Stimulated activated CD4-positive, alpha-beta T cell treated with anti-CD3 and anti-CD28 coated beads, TNF-alpha, amount 100 ng/mL, for 1 hour (primary cell): Measurements from ENCODE around the gene STRADB.
"Not testable (repeated sequence)": the region's sequence is repeated elsewhere in the genome, so short reads cannot be mapped to it uniquely, and the experiment has no call there.

Experiments
- DNase-seq, 3 donors: peaks; one replicate each; pipeline ENCODE4 v3.0.0-alpha.2; 2020; ENCODE audit warnings: low read depth in 3 of 3, low spot score in 1 of 3

STRADB gene, protein sequence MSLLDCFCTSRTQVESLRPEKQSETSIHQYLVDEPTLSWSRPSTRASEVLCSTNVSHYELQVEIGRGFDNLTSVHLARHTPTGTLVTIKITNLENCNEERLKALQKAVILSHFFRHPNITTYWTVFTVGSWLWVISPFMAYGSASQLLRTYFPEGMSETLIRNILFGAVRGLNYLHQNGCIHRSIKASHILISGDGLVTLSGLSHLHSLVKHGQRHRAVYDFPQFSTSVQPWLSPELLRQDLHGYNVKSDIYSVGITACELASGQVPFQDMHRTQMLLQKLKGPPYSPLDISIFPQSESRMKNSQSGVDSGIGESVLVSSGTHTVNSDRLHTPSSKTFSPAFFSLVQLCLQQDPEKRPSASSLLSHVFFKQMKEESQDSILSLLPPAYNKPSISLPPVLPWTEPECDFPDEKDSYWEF

DNA sequence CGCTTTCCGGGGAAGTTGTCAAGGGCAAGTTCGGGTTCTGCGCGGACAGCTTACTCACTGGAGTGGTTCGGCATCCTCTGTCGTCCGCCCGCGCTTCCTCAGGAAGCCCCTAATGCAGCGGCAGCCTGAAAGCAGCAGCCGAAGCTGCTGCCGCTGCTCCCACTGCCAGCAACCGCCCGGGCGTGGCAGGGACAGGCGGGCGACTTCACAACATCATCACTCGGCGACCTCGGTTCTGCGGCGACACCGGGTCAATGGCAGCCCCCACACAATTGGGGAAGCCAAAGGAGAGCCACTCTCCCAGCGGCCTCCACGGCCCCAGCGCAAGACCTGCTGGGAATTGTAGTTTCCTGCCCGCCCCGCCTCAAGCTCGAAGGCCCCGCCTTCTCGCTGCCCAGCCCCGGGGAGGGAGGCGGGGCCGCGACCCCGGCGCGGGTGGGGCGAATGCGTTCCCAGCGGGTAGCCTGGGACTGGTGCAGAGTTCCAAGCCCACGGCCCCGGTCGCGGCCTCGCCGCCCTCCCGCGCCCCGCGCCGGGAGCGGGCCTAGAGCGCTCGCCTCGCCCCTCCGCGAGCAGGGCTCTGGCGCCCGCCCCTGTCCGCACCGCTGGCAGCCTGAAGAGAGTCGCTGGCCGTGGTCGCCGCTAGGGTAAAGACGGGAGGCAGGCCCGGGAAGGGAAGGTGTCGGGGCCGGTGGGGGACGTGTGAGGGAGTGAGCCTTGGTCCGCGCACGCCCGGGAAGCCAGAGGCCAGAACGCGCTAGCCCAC lies at the start of gene STRADB, which contains the start of gene TRAK2:
TSS of gene STRADB (plus strand) at position 449 of the 766 bp plus-strand sequence. CDS start 3,101 bp downstream, outside the sequence.
TSS of gene TRAK2 (minus strand) at position 167 of the 766 bp plus-strand sequence. CDS start 30,951 bp downstream, outside the sequence.
- peak; percentile 84 to 88 (median 86) for DNase-seq

DNA sequence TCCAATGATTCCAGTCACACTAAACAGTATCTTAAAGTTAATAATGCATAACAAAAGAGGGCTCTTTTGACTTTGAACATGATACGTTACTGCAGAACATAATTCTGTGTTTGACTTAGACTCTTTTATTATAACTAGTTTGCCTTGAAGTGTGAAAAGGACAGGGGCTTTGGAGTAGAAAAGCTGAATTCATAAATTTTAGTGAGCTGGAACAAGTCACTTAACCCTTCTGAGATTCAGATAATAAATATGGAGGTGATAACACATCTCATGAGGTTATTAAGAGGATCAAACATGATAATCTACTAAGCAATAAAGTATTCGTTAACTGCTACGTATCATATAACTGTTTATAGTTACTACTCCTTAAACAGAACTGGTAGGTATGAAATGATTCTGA lies 49.7 kb upstream of the STRADB start:
- DNase-seq, result no peak

DNA sequence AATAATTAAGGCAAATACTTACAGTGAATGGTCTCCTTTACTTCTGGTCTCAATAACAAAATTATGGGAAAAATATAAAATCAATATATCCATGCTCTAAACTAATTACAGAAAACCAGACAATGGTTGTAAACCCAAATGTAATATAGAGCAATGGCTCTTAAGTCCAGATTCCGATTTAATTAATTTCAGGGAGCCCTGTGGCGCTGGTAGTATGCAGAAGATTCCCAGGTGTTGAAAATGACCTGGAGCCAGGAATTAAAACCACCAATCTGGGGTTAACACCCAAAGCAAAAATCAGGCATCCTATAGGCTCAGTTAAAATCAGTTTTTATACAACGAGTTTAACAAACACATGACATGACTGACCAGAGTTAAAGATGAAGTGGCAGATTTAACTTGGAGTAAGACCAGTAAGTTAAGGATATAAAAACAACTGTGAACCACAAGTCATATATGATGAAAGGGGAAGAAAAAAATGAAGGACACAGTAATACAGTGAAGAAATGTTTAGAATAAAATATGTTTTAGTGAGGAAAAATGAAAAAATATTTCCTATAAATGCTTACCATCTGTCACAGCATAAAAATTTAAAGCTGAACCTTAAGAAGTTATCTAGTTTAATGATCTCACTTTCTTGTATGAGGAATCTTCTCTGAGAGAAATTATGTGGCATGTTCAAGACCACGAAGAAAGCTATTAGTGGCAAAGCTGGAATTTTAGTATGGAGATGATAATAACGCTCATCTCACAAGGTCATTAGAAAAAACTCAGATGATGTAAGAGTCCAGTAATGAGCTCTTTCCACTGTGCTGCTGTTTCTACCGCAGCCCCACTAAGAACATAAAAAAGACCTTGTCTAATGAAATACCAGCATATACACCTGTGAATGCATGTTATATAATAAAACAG lies 48.6 kb upstream of the STRADB start:
- no peak for DNase-seq

DNA sequence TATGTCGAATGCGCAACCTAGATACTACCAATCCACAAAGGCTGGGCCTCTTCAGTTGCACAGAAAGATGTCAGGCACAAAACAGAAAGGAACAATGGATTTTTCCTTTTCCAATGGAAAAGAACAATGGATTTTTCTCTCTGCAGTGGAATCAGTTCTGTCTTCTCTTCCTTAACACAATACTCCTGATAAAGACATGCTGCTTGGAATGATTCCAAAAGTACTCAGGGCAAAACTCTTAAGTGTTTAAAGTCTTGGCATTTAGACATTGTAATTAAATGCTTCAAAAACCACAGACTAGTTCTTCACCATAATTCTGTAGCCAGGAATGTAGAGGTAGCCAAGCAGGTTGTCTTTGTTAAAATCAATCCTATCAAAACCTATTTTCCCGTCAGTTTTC lies 47.7 kb upstream of the STRADB start:
- DNase-seq, result no peak

DNA sequence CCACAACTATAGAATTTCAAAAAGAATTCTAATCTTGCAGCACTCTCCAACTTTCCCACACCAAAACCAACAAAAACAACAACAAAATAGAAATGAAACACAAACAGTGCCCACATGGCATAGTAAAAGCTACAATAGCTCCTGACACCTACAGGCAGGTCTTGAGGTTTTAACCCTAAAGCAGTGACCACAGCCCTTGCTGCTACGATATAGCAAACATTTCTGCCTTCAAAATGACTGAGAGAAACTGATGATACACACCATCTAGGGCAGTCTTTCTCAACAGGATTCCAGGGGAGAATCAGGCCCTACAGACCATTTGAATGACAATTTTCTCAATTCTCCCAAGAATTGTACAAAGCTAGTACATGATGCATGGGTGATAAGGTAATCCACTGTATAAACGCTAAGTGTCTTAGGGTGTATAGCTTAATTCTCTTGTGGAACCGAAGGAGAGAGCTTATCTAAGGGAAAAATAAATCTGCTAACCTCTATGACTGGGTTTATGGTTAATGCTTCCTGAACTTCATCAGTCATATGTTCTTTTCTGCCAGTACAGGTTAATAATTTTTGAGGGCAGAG lies 46.8 kb upstream of the STRADB start:
- no peak for DNase-seq

DNA sequence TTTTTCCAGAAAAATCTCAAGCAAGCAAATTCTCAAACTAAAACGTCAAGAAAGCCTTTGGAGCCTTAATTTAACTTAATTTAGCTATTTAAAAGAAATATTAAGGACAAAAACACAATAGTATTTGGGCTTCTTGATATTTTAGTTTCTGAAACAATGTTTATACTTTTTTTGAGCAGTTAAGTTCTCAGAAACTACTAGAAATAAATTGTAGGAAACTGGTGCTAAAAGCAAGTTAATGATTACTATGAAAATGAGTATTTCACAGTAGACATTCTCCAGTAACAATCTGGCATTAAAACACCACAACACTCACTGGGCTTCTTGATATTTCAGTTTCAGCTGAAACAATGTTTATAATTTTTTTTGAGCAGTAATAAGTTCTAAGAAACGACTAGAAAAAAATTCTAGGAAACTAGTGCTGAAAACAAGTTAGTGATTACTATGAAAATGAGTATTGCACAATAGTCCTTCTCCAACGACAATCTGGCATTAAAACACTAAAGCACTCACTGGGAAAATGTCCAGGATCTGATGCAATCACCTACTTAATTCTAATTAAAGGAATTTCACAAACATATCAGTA lies 45.4 kb upstream of the STRADB start:
- DNase-seq, result no peak

DNA sequence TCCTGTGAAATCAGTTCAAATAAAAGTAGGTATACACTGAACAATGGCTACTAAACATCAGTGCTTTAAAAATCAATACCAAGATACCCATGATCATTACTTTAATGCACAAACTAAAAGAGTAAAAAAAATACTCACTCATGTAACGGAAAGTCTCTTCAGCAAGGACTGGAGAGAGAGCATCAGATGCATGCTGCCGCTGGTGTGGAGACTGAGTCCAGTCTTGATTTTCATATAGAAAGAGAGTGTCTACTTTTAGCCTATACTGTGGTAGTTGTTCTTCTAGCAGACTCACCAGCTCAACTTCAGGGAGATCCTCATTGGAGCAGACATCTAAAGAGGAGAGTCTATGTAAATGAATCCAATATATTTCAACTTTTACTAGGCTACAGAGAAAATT lies 44.3 kb upstream of the STRADB start:
- DNase-seq, result no peak

DNA sequence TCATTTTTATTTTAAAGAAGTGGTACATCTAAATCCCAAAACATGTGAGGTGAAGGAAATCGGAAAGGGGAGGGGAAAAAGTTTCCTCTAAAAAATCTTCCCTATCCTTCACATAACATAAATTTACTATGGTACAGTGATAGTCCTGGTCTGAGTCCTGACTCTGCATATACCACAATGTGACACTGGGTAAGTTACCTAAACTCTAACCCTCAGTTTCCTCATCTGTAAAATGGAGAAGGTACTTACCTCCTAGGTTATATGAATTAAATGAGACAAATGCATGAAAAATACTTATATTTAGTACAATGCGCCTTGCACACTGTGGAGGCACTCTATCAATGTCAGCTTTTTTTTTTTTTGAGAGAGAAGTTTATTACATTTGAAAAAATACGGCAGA lies 42.6 kb upstream of the STRADB start:
- no peak for DNase-seq

DNA sequence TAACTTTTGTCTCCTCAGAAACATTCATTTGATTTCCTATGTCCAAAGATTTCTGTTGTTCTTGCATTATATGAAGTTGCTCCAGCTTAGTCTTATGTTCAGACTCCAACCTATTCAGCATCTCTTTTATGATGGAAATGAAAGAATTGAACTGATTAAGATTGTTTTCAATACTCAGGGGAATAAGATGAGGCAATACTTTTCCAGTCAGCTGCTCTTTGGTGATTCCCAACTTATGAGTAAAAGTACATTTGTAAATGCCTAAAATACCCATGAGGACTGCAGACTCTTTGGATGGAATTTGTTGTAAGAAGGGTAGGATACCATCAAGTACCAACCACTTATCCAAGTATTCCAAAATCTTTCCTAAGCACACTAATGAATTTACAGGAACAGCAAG lies 40.1 kb upstream of the STRADB start:
- DNase-seq, result no peak

DNA sequence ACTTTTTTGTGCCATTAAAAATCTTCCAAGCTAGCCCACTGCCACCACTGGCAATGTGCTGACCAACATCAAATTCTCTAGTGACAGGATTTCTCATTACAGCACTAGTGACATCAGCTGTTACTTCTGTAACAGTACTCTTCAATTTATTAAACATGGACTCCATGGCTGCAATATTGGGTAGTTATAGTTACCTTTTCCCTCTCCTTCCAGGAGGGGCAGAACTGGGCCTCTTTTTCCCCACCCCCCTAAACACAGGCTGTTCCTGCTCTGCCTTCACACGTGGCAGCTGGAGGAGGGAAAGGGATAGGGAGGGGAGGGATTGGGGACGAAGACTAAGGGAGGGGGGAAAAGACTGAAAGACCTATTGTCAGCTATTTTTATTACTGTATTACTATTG lies 38.4 kb upstream of the STRADB start:
- no peak for DNase-seq

DNA sequence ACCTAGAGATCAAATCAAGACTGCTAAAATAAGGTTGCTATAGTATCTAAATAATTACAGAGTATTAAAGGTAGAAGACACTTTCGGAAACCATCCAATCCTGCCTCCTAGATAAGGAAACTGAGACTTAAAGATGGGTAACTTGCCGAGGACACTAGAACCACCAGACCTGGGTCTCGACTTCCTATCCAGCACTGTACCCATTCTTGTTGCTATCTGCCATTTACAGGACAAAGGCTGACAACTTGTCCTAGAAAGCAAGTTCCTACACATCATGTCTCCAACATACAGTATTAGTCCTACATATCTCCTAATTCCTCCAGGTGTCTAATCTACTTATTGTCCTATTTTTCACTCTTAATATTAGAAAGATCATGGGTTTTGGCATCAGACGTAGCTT lies 38.0 kb upstream of the STRADB start:
- DNase-seq, result no peak

DNA sequence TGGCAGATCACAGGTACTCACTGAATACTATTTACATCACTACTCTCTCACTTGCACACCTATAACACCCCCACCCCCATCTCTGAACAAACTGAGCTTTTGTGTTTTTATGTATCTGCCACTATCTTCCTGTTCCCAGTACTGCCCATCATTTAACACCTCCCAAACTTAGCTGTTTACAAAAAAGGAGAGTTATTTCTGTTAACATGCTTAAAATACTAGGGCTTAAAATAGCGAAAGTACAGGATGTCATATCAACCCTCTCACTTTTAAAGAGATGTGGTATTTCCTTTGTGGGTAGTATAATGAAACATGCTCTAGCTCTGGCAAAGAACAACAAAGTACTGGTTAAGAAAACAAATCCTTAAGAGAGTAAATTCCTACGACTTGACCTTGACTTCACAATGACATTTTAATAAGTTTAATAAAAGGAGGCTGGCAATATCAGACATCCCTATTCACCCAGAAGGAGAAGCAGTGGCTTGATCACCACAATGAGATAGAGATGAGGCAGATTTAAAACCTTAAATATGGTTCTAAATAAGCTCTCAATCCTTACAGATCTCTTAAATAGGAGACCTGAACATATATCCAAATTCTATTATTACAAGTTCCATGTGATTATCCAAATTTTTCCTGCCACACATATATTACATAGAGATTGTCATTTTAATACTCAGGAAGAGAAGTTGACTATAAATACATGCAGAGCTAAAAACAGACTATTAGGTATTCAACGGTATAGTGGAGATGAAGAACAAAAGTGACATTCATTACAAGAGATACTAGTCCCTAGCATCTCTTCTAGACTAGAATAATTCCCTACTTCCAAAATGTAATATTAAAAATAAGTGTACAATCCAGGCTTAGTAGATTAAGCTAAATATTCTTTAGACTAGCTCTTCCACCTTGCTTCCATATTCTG lies 37.2 kb upstream of the STRADB start:
- DNase-seq, result no peak

DNA sequence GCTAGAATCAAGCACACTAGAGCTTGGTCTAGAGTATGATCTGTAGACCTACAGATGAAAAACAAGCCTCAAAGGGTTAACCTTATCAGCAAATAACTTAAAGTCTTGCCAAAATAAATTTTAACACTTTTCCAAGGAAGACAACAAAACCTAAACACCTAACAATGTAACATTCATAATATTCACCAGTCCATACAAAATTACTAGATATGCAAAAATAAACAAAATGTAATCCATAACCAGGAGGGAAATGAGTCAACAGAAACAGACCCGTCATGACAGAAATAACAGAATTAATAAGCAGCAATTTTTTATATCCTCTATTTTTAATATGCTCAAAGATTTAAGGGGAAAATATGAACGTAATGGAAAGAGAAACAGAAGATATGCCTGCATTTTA lies 36.4 kb upstream of the STRADB start:
- DNase-seq, result no peak

DNA sequence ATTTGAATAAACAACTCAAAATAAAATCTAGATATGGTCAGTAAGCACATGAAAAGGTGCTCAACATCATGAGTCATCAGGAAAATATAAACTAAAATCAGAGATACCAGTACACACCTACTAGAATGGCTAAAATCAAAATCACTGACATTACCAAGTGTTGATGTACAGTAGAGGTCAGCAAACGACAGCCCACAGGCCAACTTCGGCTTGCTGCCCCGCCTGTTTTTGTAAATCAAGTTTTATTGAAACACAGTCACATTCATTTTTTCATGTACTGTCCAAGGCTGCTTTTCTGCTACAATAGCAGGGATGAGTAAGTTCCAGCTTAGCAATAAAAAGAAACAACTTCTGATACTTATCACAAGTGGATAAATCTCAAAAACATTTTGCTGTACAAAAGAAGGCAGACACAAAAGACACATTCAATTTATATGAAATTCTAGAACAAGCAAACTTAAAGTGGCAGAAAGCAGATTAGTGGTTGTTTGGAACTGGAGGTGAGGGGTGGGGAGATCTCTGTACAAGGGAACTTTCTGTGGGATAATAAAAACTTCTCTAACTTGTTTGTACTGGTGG lies 32.4 kb upstream of the STRADB start:
- DNase-seq, result no peak

DNA sequence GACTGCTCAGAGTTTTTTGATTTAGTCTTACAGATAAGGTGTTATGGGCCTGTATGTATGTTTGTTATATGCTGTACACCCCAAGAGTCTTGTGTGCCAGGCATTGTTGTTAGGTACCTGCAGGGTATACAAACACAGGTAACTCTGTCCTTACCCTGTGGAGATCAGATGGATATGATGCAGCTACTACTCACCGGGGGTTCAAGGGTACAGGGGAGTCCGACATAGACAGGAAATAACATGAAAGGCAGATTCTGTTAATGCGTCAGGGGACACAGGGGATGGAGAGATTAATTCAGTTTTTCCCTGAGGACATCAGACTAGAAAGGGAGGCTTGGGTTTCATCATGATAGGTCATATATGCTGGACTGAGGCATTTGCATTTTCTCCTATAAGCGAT lies 31.6 kb upstream of the STRADB start:
- DNase-seq, result no peak

DNA sequence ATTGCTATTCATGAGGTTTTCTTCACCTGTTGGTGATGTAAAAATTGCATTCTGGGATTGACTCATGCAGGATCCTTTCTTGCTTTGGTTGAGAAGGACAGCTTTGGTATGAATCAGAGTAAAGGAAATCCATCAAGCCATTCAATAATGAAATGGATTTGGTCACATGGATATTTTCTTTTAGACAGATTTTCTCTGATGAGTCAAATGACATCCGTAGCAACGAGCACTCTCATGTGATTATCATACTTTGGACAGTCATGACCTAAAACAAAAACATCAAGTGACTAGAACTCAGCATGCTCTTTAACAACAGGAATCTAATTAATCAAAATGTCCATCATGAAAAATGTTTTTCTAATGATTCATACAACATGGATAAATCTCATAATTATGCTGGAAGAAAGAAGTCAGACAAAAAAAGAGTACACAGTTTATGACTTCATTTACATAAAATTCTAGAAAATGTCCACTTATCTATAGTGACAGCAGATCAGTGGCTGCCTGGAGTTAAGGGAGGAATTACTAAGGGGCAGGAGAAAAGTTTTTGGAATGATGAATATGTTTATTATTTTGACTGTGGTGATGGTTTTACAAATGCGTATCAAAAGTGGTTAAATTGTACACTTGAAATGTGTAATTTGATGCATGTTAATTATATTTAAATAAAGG lies 31.0 kb upstream of the STRADB start:
- no peak for DNase-seq

DNA sequence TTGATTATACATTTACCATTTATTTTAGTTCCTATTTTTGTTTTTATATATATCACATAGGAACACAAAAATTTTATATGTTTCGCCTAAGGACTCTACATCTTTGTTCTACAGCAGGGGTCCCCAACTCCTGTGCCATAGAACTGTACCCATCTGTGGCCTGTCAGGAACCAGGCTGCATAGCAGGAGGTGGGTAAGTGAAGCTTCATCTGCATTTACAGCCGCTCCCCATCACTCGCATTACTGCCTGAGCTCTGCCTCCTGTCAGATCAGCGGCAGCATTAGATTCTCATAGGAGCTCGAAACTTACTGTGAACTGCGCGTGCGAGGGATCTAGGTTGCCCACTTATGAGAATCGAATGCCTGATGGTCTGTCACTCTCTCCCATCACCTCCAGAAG lies 25.6 kb upstream of the STRADB start:
- no peak for DNase-seq

DNA sequence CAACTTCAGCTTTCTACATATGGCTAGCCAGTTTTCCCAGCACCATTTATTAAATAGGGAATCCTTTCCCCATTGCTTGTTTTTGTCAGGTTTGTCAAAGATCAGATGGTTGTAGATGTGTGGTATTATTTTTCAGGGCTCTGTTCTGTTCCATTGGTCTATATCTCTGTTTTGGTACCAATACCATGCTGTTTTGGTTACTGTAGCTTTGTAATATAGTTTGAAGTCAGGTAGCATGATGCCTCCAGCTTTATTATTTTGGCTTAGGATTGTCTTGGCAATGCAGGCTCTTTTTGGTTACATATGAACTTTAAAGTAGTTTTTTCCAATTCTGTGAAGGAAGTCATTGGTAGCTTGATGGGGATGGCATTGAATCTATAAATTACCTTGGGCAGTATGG lies 23.2 kb upstream of the STRADB start:
- DNase-seq, result not testable (repeated sequence)

DNA sequence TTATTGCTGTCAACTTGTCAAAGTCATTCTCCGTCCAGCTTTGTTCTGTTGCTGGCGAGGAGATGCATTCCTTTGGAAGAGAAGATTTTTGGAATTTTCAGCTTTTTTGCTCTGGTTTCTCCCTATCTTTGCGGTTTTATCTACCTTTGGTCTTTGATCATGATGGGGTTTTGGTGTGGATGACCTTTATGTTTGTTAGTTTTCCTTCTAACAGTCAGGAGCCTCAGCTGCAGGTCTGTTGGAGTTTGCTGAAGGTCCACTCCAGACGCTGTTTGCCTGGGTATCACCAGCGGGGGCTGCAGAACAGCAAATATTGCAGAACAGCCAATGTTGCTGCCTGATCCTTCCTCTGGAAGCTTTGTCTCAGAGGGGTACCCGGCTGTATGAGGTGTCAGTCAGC lies 21.7 kb upstream of the STRADB start:
- DNase-seq, result not testable (repeated sequence)
